IMR-90 (cell line): ENCODE measurements around the gene ADGRG7. TPM values are rescaled to one million over a fixed set of nuclear protein-coding genes. Genes with fewer than 3 reads are reported as not detected.

Experiments
- ATAC-seq: fragments of 200-7000 bp; cut with Tn5 transposase; 2 replicates; pipeline ENCODE4 v1.9.1; 2020; ENCODE audit warnings: low read depth, mild to moderate bottlenecking, moderate library complexity
- BruUV-seq: library from RNA; stranded (reverse); fragments of 400-500 nt; replicated peaks from 2 replicates; lab custom pipeline; 2021; lab: Mats Ljungman, UMichigan
- CTCF ChIA-PET: fragments of 300-600 bp; formaldehyde crosslinking; extraction: SDS; loops from one replicate; lab custom pipeline; 2021; ENCODE audit warnings: antibody characterized with exemption; lab: Yijun Ruan, JAX
- POLR2A ChIA-PET: fragments of 300-600 bp; sonication (Branson Sonifier 250); formaldehyde crosslinking; loops from one replicate; lab custom pipeline; 2022; ENCODE audit warnings: antibody characterized with exemption; ENCODE audit not compliant: unreplicated experiment; lab: Charles Lee
- DNase-seq: peaks from one replicate; pipeline ENCODE4 v3.0.0; 2013
- H2AFZ ChIP-seq: replicated peaks from 2 replicates; pipeline ENCODE3; 2013; ENCODE audit warnings: low read length, mild to moderate bottlenecking; ENCODE audit not compliant: poor library complexity
- H2AK5ac ChIP-seq: 2 replicates; pipeline ENCODE4 v1.6.1; 2013; ENCODE audit warnings: low read depth, low read length, inconsistent platforms
- H2AK9ac ChIP-seq: replicated peaks from 2 replicates; pipeline ENCODE3; 2013; ENCODE audit warnings: mild to moderate bottlenecking, low read depth, low read length, moderate library complexity; ENCODE audit not compliant: poor library complexity
- H2BK120ac ChIP-seq: 2 replicates; pipeline ENCODE4 v1.6.1; 2013; ENCODE audit warnings: low read depth, low read length, inconsistent platforms
- H2BK15ac ChIP-seq: 3 replicates; pipeline ENCODE4 v1.6.1; 2013; ENCODE audit warnings: low read depth, low read length, inconsistent platforms
- H2BK20ac ChIP-seq: 2 replicates; pipeline ENCODE4 v1.6.1; 2013; ENCODE audit warnings: low read depth, mild to moderate bottlenecking, inconsistent platforms, low read length, moderate library complexity
- H2BK5ac ChIP-seq: 2 replicates; pipeline ENCODE4 v1.6.1; 2013; ENCODE audit warnings: mild to moderate bottlenecking, low read depth, low read length, inconsistent platforms; ENCODE audit not compliant: poor library complexity, severe bottlenecking
- H3K14ac ChIP-seq: replicated peaks from 2 replicates; pipeline ENCODE4 v1.6.1; 2013; ENCODE audit warnings: low read depth, low read length, inconsistent platforms
- H3K18ac ChIP-seq: 2 replicates; pipeline ENCODE4 v1.6.1; 2013; ENCODE audit warnings: low read depth, low read length, control low read depth
- H3K23ac ChIP-seq: 2 replicates; pipeline ENCODE4 v1.6.1; 2013; ENCODE audit warnings: low read depth, low read length, inconsistent platforms
- H3K27ac ChIP-seq: 2 replicates; pipeline ENCODE4 v1.5.1; 2013; ENCODE audit warnings: mild to moderate bottlenecking, control low read depth, low read length; ENCODE audit not compliant: insufficient read depth
- H3K27me3 ChIP-seq: 2 replicates; pipeline ENCODE4 v1.6.1; 2013; ENCODE audit warnings: low read length; ENCODE audit not compliant: control insufficient read depth, insufficient read depth
- H3K36me3 ChIP-seq: 2 replicates; pipeline ENCODE4 v1.6.1; 2013; ENCODE audit warnings: low read length, mixed read lengths; ENCODE audit not compliant: control insufficient read depth, insufficient read depth
- H3K4ac ChIP-seq: 2 replicates; pipeline ENCODE4 v1.6.1; 2013; ENCODE audit warnings: low read depth, low read length, inconsistent platforms
- H3K4me1 ChIP-seq: 2 replicates; pipeline ENCODE4 v1.6.1; 2013; ENCODE audit warnings: low read length, mixed read lengths; ENCODE audit not compliant: control insufficient read depth, insufficient read depth
- H3K4me2 ChIP-seq: 2 replicates; pipeline ENCODE4 v1.6.1; 2013; ENCODE audit warnings: low read depth, mild to moderate bottlenecking, control low read depth, low read length, moderate library complexity
- H3K4me3 ChIP-seq: 2 replicates; pipeline ENCODE4 v1.5.1; 2013; ENCODE audit warnings: low read depth, mild to moderate bottlenecking, control low read depth, low read length, moderate library complexity; ENCODE audit not compliant: insufficient read depth
- H3K56ac ChIP-seq: 2 replicates; pipeline ENCODE4 v1.6.1; 2013; ENCODE audit warnings: low read length, inconsistent platforms; ENCODE audit not compliant: insufficient read depth; ENCODE audit errors: extremely low read depth
- H3K79me1 ChIP-seq, 2 experiments: 2 replicates each; pipeline ENCODE4 v1.6.1; 2013; ENCODE audit warnings: low read length in 2 of 2, inconsistent platforms in 1 of 2, low read depth in 1 of 2
- H3K9ac ChIP-seq: 2 replicates; pipeline ENCODE4 v1.6.1; 2013; ENCODE audit warnings: low read depth, low read length, control low read depth
- H3K9me1 ChIP-seq: 2 replicates; pipeline ENCODE4 v1.6.1; 2013; ENCODE audit warnings: low read length, inconsistent platforms; ENCODE audit not compliant: insufficient read depth
- H3K9me3 ChIP-seq: 2 replicates; pipeline ENCODE4 v1.6.1; 2013; ENCODE audit warnings: low read length; ENCODE audit not compliant: control insufficient read depth, insufficient read depth
- H4K20me1 ChIP-seq: 2 replicates; pipeline ENCODE4 v1.6.1; 2013; ENCODE audit warnings: low read length, inconsistent platforms; ENCODE audit not compliant: insufficient read depth
- H4K5ac ChIP-seq: 2 replicates; pipeline ENCODE4 v1.6.1; 2013; ENCODE audit warnings: mild to moderate bottlenecking, low read depth, low read length, control low read depth
- H4K8ac ChIP-seq, 2 experiments: 2 replicates each; pipeline ENCODE4 v1.6.1; 2013; ENCODE audit warnings: low read depth in 2 of 2, low read length in 2 of 2, control low read depth in 1 of 2, inconsistent platforms in 1 of 2
- H4K91ac ChIP-seq: 2 replicates; pipeline ENCODE4 v1.6.1; 2013; ENCODE audit warnings: low read depth, low read length, inconsistent platforms; ENCODE audit not compliant: insufficient read depth
- MAFK ChIP-seq: IDR thresholded peaks from 2 replicates; pipeline ENCODE4 v1.6.1; 2012; ENCODE audit warnings: low read depth, low read length, improper control_type of control experiment
- NFE2L2 ChIP-seq: fragments of 150-350 bp; IDR thresholded peaks from 2 replicates; pipeline ENCODE4 v1.6.1; 2016; ENCODE audit warnings: low read depth, mild to moderate bottlenecking, low read length
- POLR2A ChIP-seq: IDR thresholded peaks from 2 replicates; pipeline ENCODE4 v1.6.1; 2012; ENCODE audit warnings: mild to moderate bottlenecking, low read depth, low read length
- RCOR1 ChIP-seq: IDR thresholded peaks from 2 replicates; pipeline ENCODE4 v1.6.1; 2012; ENCODE audit warnings: mild to moderate bottlenecking, low read length, improper control_type of control experiment; ENCODE audit not compliant: insufficient replicate concordance
- RFX5 ChIP-seq: IDR thresholded peaks from 2 replicates; pipeline ENCODE4 v1.8.0; 2012; ENCODE audit warnings: low read depth, mild to moderate bottlenecking, low read length, moderate library complexity
- SMC3 ChIP-seq: fragments of 150-350 bp; IDR thresholded peaks from 2 replicates; pipeline ENCODE4 v1.6.1; 2016; ENCODE audit warnings: low read depth, mild to moderate bottlenecking, antibody characterized with exemption, low read length, moderate library complexity
- WGBS, 2 experiments: methylation state at CpG; one replicate each; pipeline versions ENCODE4 v1.1.5 to v1.1.7; 2013; ENCODE audit warnings: missing lambda C conversion rate in 2 of 2; ENCODE audit not compliant: insufficient read length in 1 of 2; ENCODE audit errors: extremely low coverage in 2 of 2; 5-methylcytosine and 5-hydroxymethylcytosine counted together
- dilution Hi-C: fragments of 300-500 bp; cut with HindIII; formaldehyde crosslinking; loops from one replicate; pipeline ENCODE4 v1.14.3; 2018; ENCODE audit warnings: low sequenced_read_pairs; ENCODE audit not compliant: unreplicated experiment
- in situ Hi-C: fragments of 300-500 bp; cut with MboI; formaldehyde crosslinking; loops from 3 replicates; pipeline ENCODE4 v1.14.3; 2019; ENCODE audit warnings: low sequenced_read_pairs, inconsistent platforms, mixed read lengths
- intact Hi-C: fragments of 100-400 bp; cut with micrococcal nuclease; formaldehyde crosslinking; loops from 2 replicates; pipeline ENCODE4 v1.10.0; 2022
- polyA plus RNA-seq, 3 experiments: library from polyadenylated mRNA; depleted of rRNA; stranded (reverse); fragments of >200 nt; gene quantifications; 2 replicates each; pipeline ENCODE4 v1.2.3, GENCODE V29; 2012; ENCODE audit warnings: low replicate concordance in 1 of 3
- total RNA-seq: library from RNA; depleted of rRNA; stranded (reverse); fragments of >200 nt; gene quantifications from 2 replicates; pipeline ENCODE4 v1.2.3, GENCODE V29; 2012
- TF ChIP-seq, protein P1 (sequence below): fragments of 150-350 bp; IDR thresholded peaks from 2 replicates; pipeline ENCODE4 v1.6.1; 2017; ENCODE audit warnings: mild to moderate bottlenecking, antibody characterized with exemption, low read length, low read depth

Gene ADGRG7
- total and polyA plus RNA-seq, 2 of the 4 experiments (the other 2 are of a cell fraction) = not detected

DNA sequence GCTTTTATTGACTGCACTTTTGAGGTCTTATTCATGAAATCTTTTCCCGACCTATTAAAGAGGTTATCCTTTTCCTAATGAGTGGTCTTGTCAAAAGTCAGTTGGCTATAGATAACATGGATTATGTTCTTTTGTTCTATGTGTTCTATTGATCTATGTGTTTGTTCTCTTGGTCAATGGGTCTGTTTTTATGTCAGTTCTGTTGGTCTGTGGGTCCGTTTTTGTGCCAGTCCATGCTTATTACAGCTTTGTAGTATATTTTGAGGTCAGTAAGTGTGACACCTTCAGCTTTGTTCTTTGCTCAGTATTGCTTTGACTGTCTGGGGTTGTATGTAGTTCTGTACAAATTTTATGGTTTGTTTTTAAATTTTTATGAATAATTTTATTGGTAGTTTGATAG is 107.7 kb downstream of the ADGRG7 start:
- H3K4me2 ChIP-seq = peak overlapping the region; percentile 15; the same call in 1 of the 2 replicates
- WGBS, 2 experiments = 80% methylated on average over 1 of the region's 2 CpGs; no CpG with 5 or more reads in 1 of the 2 experiments

More for the DNA sequence above, 107.7 kb downstream of the ADGRG7 start:
- H4K91ac ChIP-seq = no peak overlapping the region
- TF ChIP-seq, protein P1, sequence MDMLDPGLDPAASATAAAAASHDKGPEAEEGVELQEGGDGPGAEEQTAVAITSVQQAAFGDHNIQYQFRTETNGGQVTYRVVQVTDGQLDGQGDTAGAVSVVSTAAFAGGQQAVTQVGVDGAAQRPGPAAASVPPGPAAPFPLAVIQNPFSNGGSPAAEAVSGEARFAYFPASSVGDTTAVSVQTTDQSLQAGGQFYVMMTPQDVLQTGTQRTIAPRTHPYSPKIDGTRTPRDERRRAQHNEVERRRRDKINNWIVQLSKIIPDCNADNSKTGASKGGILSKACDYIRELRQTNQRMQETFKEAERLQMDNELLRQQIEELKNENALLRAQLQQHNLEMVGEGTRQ = no peak
- TF ChIP-seq POLR2A = no peak
- TF ChIP-seq NFE2L2 = no peak
- no peak for TF ChIP-seq RFX5
- no peak for TF ChIP-seq RCOR1
- TF ChIP-seq MAFK = no peak
- no peak for TF ChIP-seq SMC3
- no peak overlapping the region for H2AK5ac ChIP-seq
- peaks cover 71% of the 10 kb centered on the region for H4K20me1 ChIP-seq
- no peak overlapping the region for H2AK9ac ChIP-seq
- no peak overlapping the region for H3K14ac ChIP-seq
- peak overlapping the region; percentile 29 for H2BK5ac ChIP-seq
- POLR2A ChIA-PET = no interaction called here
- H2AFZ ChIP-seq = no peak overlapping the region
- in situ Hi-C loops (no loop called here), intact Hi-C loops (loop anchor here (10.0 kb wide), 1 partner anchor 332 kb away; no protein-coding TSS in a partner anchor), dilution Hi-C loops (no loop called here)
- H3K36me3 ChIP-seq = peaks cover 27% of the 10 kb centered on the region
- H2BK15ac ChIP-seq = no peak overlapping the region
- no peaks in the 10 kb centered on the region for H3K27me3 ChIP-seq
- peaks cover 9% of the 10 kb centered on the region for H3K9me1 ChIP-seq
- BruUV-seq = no TSS peak
- no peak overlapping the region for H2BK120ac ChIP-seq
- ATAC-seq (no peak), DNase-seq (no peak)
- no peak overlapping the region for H3K4me3 ChIP-seq
- H3K79me1 ChIP-seq = peaks cover 9 to 52% of the 10 kb centered on the region in 2 experiments
- H3K4me1 ChIP-seq = peaks cover 5% of the 10 kb centered on the region; the same call in 1 of the 2 replicates
- H3K9ac ChIP-seq = no peak overlapping the region
- no peak overlapping the region for H3K23ac ChIP-seq
- no peak overlapping the region for H3K18ac ChIP-seq
- H3K4ac ChIP-seq = no peak overlapping the region
- no peaks in the 10 kb centered on the region for H3K9me3 ChIP-seq
- CTCF ChIA-PET = no interaction called here
- no peak overlapping the region for H3K27ac ChIP-seq
- H3K56ac ChIP-seq = no peak overlapping the region
- no peak overlapping the region for H4K8ac ChIP-seq
- H2BK20ac ChIP-seq = no peak overlapping the region
- no peak overlapping the region for H4K5ac ChIP-seq
